Measurements from ENCODE around the gene ATP10B. TPM values are rescaled to one million over a fixed set of nuclear protein-coding genes. Genes with fewer than 3 reads are reported as not detected.

ATP10B gene
- total and polyA plus RNA-seq, 2 experiments from 2014 or later: not detected

DNA sequence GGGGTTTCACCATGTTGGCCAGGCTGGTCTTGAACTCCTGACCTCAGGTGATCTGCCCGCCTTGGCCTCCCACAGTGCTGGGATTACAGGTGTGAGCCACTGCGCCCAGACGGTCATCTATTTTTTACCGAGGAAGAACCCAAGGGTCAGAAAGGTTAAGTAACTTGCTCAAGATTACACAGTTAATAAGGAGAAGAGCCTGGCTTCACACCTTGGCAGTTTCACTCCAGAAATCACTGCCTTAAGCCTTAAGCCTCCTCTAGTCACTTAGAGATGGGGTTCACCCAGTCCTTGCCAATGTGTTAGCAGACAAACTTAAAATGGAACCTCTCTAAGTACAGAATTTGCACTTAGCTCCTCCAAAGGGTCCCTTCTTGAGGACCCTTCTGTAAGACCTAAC is 314.1 kb downstream of the ATP10B start:
- no peaks in the 10 kb centered on the region for H3K9me2 ChIP-seq (ENCODE audit: insufficient read depth)
- H3K4me1 ChIP-seq (ENCODE audit: insufficient read depth): no peaks in the 10 kb centered on the region
- H3K27me3 ChIP-seq (replicated peaks; ENCODE audit: insufficient read depth): no peaks in the 10 kb centered on the region; the same call in 1 of the 2 replicates
- no peaks in the 10 kb centered on the region for H4K20me1 ChIP-seq (ENCODE audit: insufficient read depth)
- H3K36me3 ChIP-seq (ENCODE audit: low read depth): no peaks in the 10 kb centered on the region
- no peaks in the 10 kb centered on the region for H3K79me2 ChIP-seq (ENCODE audit: insufficient read depth)
- TF ChIP-seq EZH2phosphoT487 (IDR thresholded peaks at IDR 0.05; ENCODE audit: insufficient read depth, low read depth) (no peak), EZH2 (IDR thresholded peaks at IDR 0.05; ENCODE audit: insufficient read depth, poor library complexity, severe bottlenecking) (no peak)
- 85 to 90% methylated on average over 4 of the region's 4 CpGs for WGBS, 2 experiments (ENCODE audit: low coverage in 1 of 2, low lambda C conversion rate in 2 of 2, missing lambda C conversion rate in 2 of 2)
- no peak overlapping the region for H2AFZ ChIP-seq
- H3K27ac ChIP-seq: no peak overlapping the region
- H3K4me2 ChIP-seq (ENCODE audit: unreplicated experiment): no peak overlapping the region
- in situ Hi-C loops (cut with MboI): no loop called here
- H3F3A ChIP-seq (ENCODE audit: insufficient read depth): no peaks in the 10 kb centered on the region
- no peak overlapping the region for H3K9ac ChIP-seq
- DNase-seq: no peak
- H3K4me3 ChIP-seq: no peak overlapping the region
- no peaks in the 10 kb centered on the region for H3K9me3 ChIP-seq (ENCODE audit: low read depth)

DNA sequence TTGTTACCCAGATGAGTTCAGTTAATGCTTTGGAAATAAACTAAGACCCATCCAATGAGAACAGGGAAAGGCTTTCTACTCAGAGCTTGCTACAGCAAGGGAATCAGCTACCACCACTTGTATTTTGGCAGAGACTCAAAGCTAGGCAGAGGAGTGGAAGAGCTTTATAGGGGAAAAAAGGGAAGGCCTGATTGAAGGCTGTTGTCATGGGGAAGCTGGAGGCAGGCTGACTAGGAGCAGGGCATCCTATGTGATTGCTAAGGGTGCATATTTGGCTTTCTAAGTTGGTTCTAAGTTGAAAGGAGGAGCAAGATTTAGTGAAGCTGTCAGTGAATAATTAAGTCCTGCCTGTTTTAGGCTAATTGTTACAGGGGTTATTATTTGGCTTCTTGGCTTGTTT is 314.9 kb downstream of the ATP10B start:
- H3K36me3 ChIP-seq (ENCODE audit: low read depth): no peaks in the 10 kb centered on the region
- no peak overlapping the region for H2AFZ ChIP-seq
- DNase-seq: no peak
- in situ Hi-C loops (cut with MboI): no loop called here
- H3K4me1 ChIP-seq (ENCODE audit: insufficient read depth): no peaks in the 10 kb centered on the region
- H3K27ac ChIP-seq: no peak overlapping the region
- TF ChIP-seq EZH2 (IDR thresholded peaks at IDR 0.05; ENCODE audit: insufficient read depth, poor library complexity, severe bottlenecking) (no peak), EZH2phosphoT487 (IDR thresholded peaks at IDR 0.05; ENCODE audit: insufficient read depth, low read depth) (no peak)
- no peaks in the 10 kb centered on the region for H3K79me2 ChIP-seq (ENCODE audit: insufficient read depth)
- H3K4me2 ChIP-seq (ENCODE audit: unreplicated experiment): no peak overlapping the region
- H3K4me3 ChIP-seq: no peak overlapping the region
- no peaks in the 10 kb centered on the region; the same call in 1 of the 2 replicates for H3K27me3 ChIP-seq (replicated peaks; ENCODE audit: insufficient read depth)
- H4K20me1 ChIP-seq (ENCODE audit: insufficient read depth): no peaks in the 10 kb centered on the region
- no peaks in the 10 kb centered on the region for H3K9me2 ChIP-seq (ENCODE audit: insufficient read depth)
- H3F3A ChIP-seq (ENCODE audit: insufficient read depth): no peaks in the 10 kb centered on the region
- H3K9me3 ChIP-seq (ENCODE audit: low read depth): no peaks in the 10 kb centered on the region
- no peak overlapping the region for H3K9ac ChIP-seq

DNA sequence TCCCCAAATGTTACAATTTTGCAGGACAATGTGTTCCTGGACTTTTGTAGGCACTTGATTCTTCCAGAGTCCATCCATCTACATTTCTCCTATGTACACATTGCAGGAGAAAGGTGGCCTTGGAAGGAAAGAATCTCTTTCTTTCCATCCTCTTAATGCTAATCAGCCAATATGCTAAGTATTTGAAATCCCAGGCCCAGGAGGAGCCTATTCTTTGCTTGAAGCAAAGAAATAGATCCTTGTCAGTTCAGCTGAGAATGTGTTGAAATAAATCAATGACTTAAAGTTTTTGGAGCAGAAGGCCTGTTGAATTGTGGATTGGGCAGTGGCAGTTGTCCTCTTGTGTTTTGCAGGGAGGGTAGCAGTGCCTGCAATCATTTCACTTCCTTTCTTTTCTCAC is 317.1 kb downstream of the ATP10B start:
- no peak for TF ChIP-seq EZH2 (IDR thresholded peaks at IDR 0.05; ENCODE audit: insufficient read depth, poor library complexity, severe bottlenecking)
- TF ChIP-seq EZH2phosphoT487 (IDR thresholded peaks at IDR 0.05; ENCODE audit: insufficient read depth, low read depth): no peak
- no peak overlapping the region for H3K4me2 ChIP-seq (ENCODE audit: unreplicated experiment)

DNA sequence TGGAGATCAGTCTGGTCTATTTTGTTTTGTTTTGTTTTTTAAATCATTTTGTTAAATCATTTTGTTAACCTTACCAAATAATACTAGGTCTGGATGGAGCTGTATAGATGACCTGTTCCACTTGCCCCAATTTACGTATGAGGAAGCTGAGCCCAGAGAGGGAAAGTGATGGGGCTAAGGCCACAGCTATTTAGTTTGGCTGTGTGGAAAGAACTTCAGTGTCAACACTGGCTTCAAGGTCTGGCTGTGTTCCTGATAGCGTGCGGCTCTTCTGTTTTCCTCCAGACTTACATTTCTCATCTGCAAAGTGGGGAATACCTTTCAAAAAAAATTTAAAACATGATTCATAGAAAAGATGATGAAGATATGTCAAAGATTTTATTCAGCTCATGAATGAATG is 317.9 kb downstream of the ATP10B start:
- DNase-seq: no peak
- H2AFZ ChIP-seq: no peak overlapping the region
- no peak overlapping the region for H3K4me2 ChIP-seq (ENCODE audit: unreplicated experiment)
- H3K79me2 ChIP-seq (ENCODE audit: insufficient read depth): no peaks in the 10 kb centered on the region
- no peaks in the 10 kb centered on the region for H4K20me1 ChIP-seq (ENCODE audit: insufficient read depth)
- no peaks in the 10 kb centered on the region for H3K36me3 ChIP-seq (ENCODE audit: low read depth)
- no peaks in the 10 kb centered on the region for H3K4me1 ChIP-seq (ENCODE audit: insufficient read depth)
- TF ChIP-seq EZH2 (IDR thresholded peaks at IDR 0.05; ENCODE audit: insufficient read depth, poor library complexity, severe bottlenecking) (no peak), EZH2phosphoT487 (IDR thresholded peaks at IDR 0.05; ENCODE audit: insufficient read depth, low read depth) (no peak)
- H3K27me3 ChIP-seq (replicated peaks; ENCODE audit: insufficient read depth): no peaks in the 10 kb centered on the region; the same call in 1 of the 2 replicates
- H3K4me3 ChIP-seq: no peak overlapping the region
- WGBS, 2 experiments (ENCODE audit: low coverage in 1 of 2, low lambda C conversion rate in 2 of 2, missing lambda C conversion rate in 2 of 2): 85 to 87% methylated on average over 3 of the region's 3 CpGs
- in situ Hi-C loops (cut with MboI): no loop called here
- H3K9me3 ChIP-seq (ENCODE audit: low read depth): no peaks in the 10 kb centered on the region
- no peaks in the 10 kb centered on the region for H3K9me2 ChIP-seq (ENCODE audit: insufficient read depth)
- H3K27ac ChIP-seq: no peak overlapping the region
- H3F3A ChIP-seq (ENCODE audit: insufficient read depth): no peaks in the 10 kb centered on the region
- H3K9ac ChIP-seq: no peak overlapping the region

More for the DNA sequence above, 317.1 kb downstream of the ATP10B start:
- in situ Hi-C loops (cut with MboI): no loop called here
- H3K27me3 ChIP-seq (replicated peaks; ENCODE audit: insufficient read depth): no peaks in the 10 kb centered on the region; the same call in 1 of the 2 replicates
- H3K4me1 ChIP-seq (ENCODE audit: insufficient read depth): no peaks in the 10 kb centered on the region
- DNase-seq: no peak
- H3K36me3 ChIP-seq (ENCODE audit: low read depth): no peaks in the 10 kb centered on the region
- no peak overlapping the region for H3K4me3 ChIP-seq
- no peak overlapping the region for H3K9ac ChIP-seq
- no peak overlapping the region for H2AFZ ChIP-seq
- no peak overlapping the region for H3K27ac ChIP-seq
- H4K20me1 ChIP-seq (ENCODE audit: insufficient read depth): no peaks in the 10 kb centered on the region
- no peaks in the 10 kb centered on the region for H3K9me3 ChIP-seq (ENCODE audit: low read depth)
- no peaks in the 10 kb centered on the region for H3F3A ChIP-seq (ENCODE audit: insufficient read depth)
- H3K79me2 ChIP-seq (ENCODE audit: insufficient read depth): no peaks in the 10 kb centered on the region
- no peaks in the 10 kb centered on the region for H3K9me2 ChIP-seq (ENCODE audit: insufficient read depth)

All from GM23248 (cell line).